Gastrocnemius medialis (tissue), 4 donors: ENCODE data around the gene FAM204A. TPM values are rescaled to one million over a fixed set of nuclear protein-coding genes. Genes with fewer than 3 reads are reported as not detected.

Experiments
- ATAC-seq, 2 donors: fragments of 150-250 bp; one replicate each; pipeline ENCODE4 v1.9.1; 2016
- DNase-seq, 2 donors: peaks; one replicate each; pipeline ENCODE4 v3.0.0-alpha.2; 2019
- H3K27ac ChIP-seq, 4 donors: fragments of 200-600 bp; sonication (generic); 1 replicate in 1 of 4; 2 replicates in 3 of 4; pipeline ENCODE4 v1.5.1; 2016 to 2018; ENCODE audit warnings: mild to moderate bottlenecking in 2 of 4, moderate library complexity in 1 of 4
- H3K27me3 ChIP-seq, 3 donors: fragments of 200-600 bp; sonication (generic) in 2 of 3; 1 replicate in 1 of 3; 2 replicates in 2 of 3; pipeline versions ENCODE4 v1.5.1 to v1.6.0; 2016 to 2019; ENCODE audit warnings: mild to moderate bottlenecking in 1 of 3, moderate library complexity in 1 of 3
- H3K36me3 ChIP-seq, 2 donors: fragments of 200-600 bp; sonication (generic) in 1 of 2; one replicate each; pipeline ENCODE4 v1.5.1; 2017 to 2018
- H3K4me1 ChIP-seq, 2 donors: fragments of 200-600 bp; sonication (generic) in 1 of 2; one replicate each; pipeline ENCODE4 v1.5.1; 2016 to 2017; ENCODE audit warnings: mild to moderate bottlenecking in 2 of 2
- H3K4me3 ChIP-seq, 4 donors: fragments of 200-600 bp; sonication (generic) in 3 of 4; 1 replicate in 1 of 4; 2 replicates in 3 of 4; pipeline ENCODE4 v1.5.1; 2016 to 2019; ENCODE audit warnings: mild to moderate bottlenecking in 2 of 4
- H3K9me3 ChIP-seq, 3 donors: fragments of 200-600 bp; sonication (generic) in 2 of 3; 1 replicate in 1 of 3; 2 replicates in 2 of 3; pipeline ENCODE4 v1.5.1; 2016 to 2019
- CTCF ChIP-seq, 5 experiments: fragments of 450-650 bp in 3 of 5; fragments of 200-600 bp in 2 of 5; sonication (generic) in 2 of 5; IDR thresholded peaks in 4 of 5; conservative IDR thresholded peaks in 1 of 5; 1 replicate in 4 of 5; 2 replicates in 1 of 5; pipeline ENCODE4 v1.5.1; 2016 to 2019; ENCODE audit warnings: antibody characterized with exemption in 5 of 5, mild to moderate bottlenecking in 3 of 5, moderate library complexity in 3 of 5
- POLR2A ChIP-seq, 2 donors: fragments of 450-650 bp; IDR thresholded peaks; one replicate each; pipeline ENCODE4 v1.6.1; 2017; ENCODE audit warnings: antibody characterized with exemption in 2 of 2, mild to moderate bottlenecking in 2 of 2, moderate library complexity in 2 of 2
- in situ Hi-C, 4 donors: fragments of 200-750 bp; cut with MboI; loops; one replicate each; pipeline versions ENCODE4 v1.15.0 to v1.8.0; 2017; ENCODE audit warnings: low sequenced_read_pairs in 4 of 4
- intact Hi-C: fragments of 100-400 bp; cut with DNase I; formaldehyde crosslinking; loops from one replicate; pipeline ENCODE4 v1.15.1; 2023; ENCODE audit warnings: low total_unique reads
- total RNA-seq, 4 donors: library from RNA; depleted of rRNA; stranded (reverse); fragments of >200 nt; gene quantifications; one replicate each; pipeline versions ENCODE4 v1.1.0 to v1.2.3, GENCODE V29; 2016

Gene FAM204A
- total RNA-seq, 4 donors from 2014 or later = 57.1 to 100 (median 59.6) TPM

- no peak overlapping the region for H3K4me3 ChIP-seq
- in situ Hi-C loops (loop anchor here in 2 of 4 donors (25.0 kb wide), 1 partner anchor 300 kb away; the partner anchor contains the start of gene RAB11FIP2 (in 2 of the 2)), intact Hi-C loops (loop anchor here (10.0 kb wide), 2 partner anchors 617 to 963 kb away; partner anchors contain the start of gene PDZD8)
- peak overlapping the region in 1 of 4 donors; percentile 5 for H3K27ac ChIP-seq
- no peak for TF ChIP-seq POLR2A (IDR thresholded peaks at IDR 0.05)
- no peak for TF ChIP-seq CTCF (IDR thresholded peaks at IDR 0.05 in 4 of 5, conservative IDR thresholded peaks at IDR 0.05 in 1 of 5)
- DNase-seq (no peak), ATAC-seq (no peak)
- H3K4me1 ChIP-seq = peaks cover 41 to 52% of the 10 kb centered on the region in 2 donors
- no peaks in the 10 kb centered on the region for H3K27me3 ChIP-seq
- H3K9me3 ChIP-seq = no peaks in the 10 kb centered on the region
- peaks cover 0 to 29% of the 10 kb centered on the region in 2 donors for H3K36me3 ChIP-seq
Observed at GRCh38 chr10:118337356-118337755, 4.8 kb downstream of the FAM204A start.

GRCh38 chr10:118333871-118334270, 8.3 kb downstream of the FAM204A start:
- ATAC-seq = no peak
- in situ Hi-C loops = loop anchor here in 2 of 4 donors (25.0 kb wide), 1 partner anchor 297 kb away; the partner anchor contains the start of gene RAB11FIP2 (in 2 of the 2)
- intact Hi-C loops = loop anchor here (10.0 kb wide), 2 partner anchors 621 to 959 kb away; partner anchors contain the start of gene PDZD8

GRCh38 chr10:118332948-118333710, 9.0 kb downstream of the FAM204A start:
- ATAC-seq (peak in 1 of 2 donors; percentile 36), DNase-seq (no peak)
- intact Hi-C loops = loop anchor here (10.0 kb wide), 2 partner anchors 622 to 958 kb away; partner anchors contain the start of gene PDZD8
- H3K36me3 ChIP-seq = peaks cover 0 to 65% of the 10 kb centered on the region in 2 donors
- no peaks in the 10 kb centered on the region for H3K9me3 ChIP-seq
- H3K27me3 ChIP-seq = no peaks in the 10 kb centered on the region
- no peak overlapping the region for H3K4me3 ChIP-seq
- H3K27ac ChIP-seq = peak overlapping the region in 1 of 4 donors; percentile 37
- TF ChIP-seq POLR2A (IDR thresholded peaks at IDR 0.05) (no peak), CTCF (IDR thresholded peaks at IDR 0.05 in 4 of 5, conservative IDR thresholded peaks at IDR 0.05 in 1 of 5) (no peak)
- peaks cover 9 to 18% of the 10 kb centered on the region in 2 donors for H3K4me1 ChIP-seq
- in situ Hi-C loops = loop anchor here in 2 of 4 donors (25.0 kb wide), 1 partner anchor 296 kb away; the partner anchor contains the start of gene RAB11FIP2 (in 2 of the 2)

More at GRCh38 chr10:118333871-118334270, 8.3 kb downstream of the FAM204A start:
- DNase-seq = no peak
- no peak overlapping the region for H3K4me3 ChIP-seq
- H3K9me3 ChIP-seq = no peaks in the 10 kb centered on the region
- H3K27me3 ChIP-seq = no peaks in the 10 kb centered on the region
- H3K36me3 ChIP-seq = peaks cover 0 to 58% of the 10 kb centered on the region in 2 donors
- TF ChIP-seq CTCF (IDR thresholded peaks at IDR 0.05 in 4 of 5, conservative IDR thresholded peaks at IDR 0.05 in 1 of 5) = no peak
- TF ChIP-seq POLR2A (IDR thresholded peaks at IDR 0.05) = no peak
- no peak overlapping the region for H3K27ac ChIP-seq
- H3K4me1 ChIP-seq = peaks cover 17 to 25% of the 10 kb centered on the region in 2 donors

DNA sequence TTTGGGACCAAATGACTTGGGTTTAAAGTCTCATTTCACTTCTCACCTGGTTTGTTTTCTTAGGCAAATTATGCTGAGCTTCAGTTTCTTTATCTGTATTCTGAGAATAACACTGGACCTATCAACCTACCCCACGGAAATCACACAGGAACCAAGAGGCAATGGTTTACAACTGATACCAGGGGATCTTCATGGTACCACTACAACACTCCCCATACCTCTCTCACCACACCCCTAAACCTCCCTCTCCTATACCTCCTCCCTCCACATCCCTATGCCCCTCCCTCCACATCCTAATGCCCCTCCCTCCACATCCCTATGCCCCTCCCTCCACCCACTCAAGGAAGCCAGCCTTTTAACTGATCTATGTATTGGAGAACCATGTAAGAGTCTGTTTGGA, 9.9 kb downstream of the FAM204A start:
- Histone ChIP-seq H3K4me1 (peaks cover 2 to 10% of the 10 kb centered on the region in 2 donors), H3K27ac (no peak overlapping the region), H3K27me3 (no peaks in the 10 kb centered on the region), H3K9me3 (no peaks in the 10 kb centered on the region), H3K36me3 (peaks cover 0 to 74% of the 10 kb centered on the region in 2 donors), H3K4me3 (no peak overlapping the region)
- intact Hi-C loops = loop anchor here (10.0 kb wide), 2 partner anchors 623 to 957 kb away; partner anchors contain the start of gene PDZD8
- in situ Hi-C loops = loop anchor here in 2 of 4 donors (25.0 kb wide), 1 partner anchor 295 kb away; the partner anchor contains the start of gene RAB11FIP2 (in 2 of the 2)
- ATAC-seq (no peak), DNase-seq (no peak)
- no peak for TF ChIP-seq POLR2A (IDR thresholded peaks at IDR 0.05)
- no peak for TF ChIP-seq CTCF (IDR thresholded peaks at IDR 0.05 in 4 of 5, conservative IDR thresholded peaks at IDR 0.05 in 1 of 5)
